H9 (cell line): ENCODE results near the gene RPS26. TPM values are rescaled to one million over a fixed set of nuclear protein-coding genes. Genes with fewer than 3 reads are reported as not detected.

ENCODE experiments used
- DNase-seq: peaks from one replicate; pipeline ENCODE4 v3.0.0-alpha.2; 2017
- H2AFZ ChIP-seq: one replicate; pipeline ENCODE4 v1.6.1; 2013; ENCODE audit warnings: mild to moderate bottlenecking, low read length, control low read depth, moderate library complexity
- H2AK5ac ChIP-seq: 2 replicates; pipeline ENCODE4 v1.6.1; 2013; ENCODE audit warnings: low read length, control low read depth, mixed read lengths; ENCODE audit not compliant: insufficient read length
- H2BK120ac ChIP-seq: one replicate; pipeline ENCODE4 v1.6.1; 2013; ENCODE audit warnings: low read depth, mild to moderate bottlenecking, low read length, control low read depth, inconsistent platforms; ENCODE audit not compliant: poor library complexity, severe bottlenecking
- H2BK12ac ChIP-seq: 2 replicates; pipeline ENCODE4 v1.6.1; 2013; ENCODE audit warnings: low read length, control low read depth, mixed read lengths, low read depth; ENCODE audit not compliant: insufficient read length
- H2BK15ac ChIP-seq: 2 replicates; pipeline ENCODE4 v1.6.1; 2013; ENCODE audit warnings: low read depth, low read length, control low read depth
- H2BK20ac ChIP-seq: one replicate; pipeline ENCODE4 v1.6.1; 2013; ENCODE audit warnings: low read depth, mild to moderate bottlenecking, low read length, control low read depth, inconsistent platforms; ENCODE audit not compliant: poor library complexity, severe bottlenecking
- H2BK5ac ChIP-seq: 2 replicates; pipeline ENCODE4 v1.6.1; 2013; ENCODE audit warnings: low read length, control low read depth, mixed read lengths; ENCODE audit not compliant: insufficient read length
- H3K14ac ChIP-seq: 2 replicates; pipeline ENCODE4 v1.6.1; 2013; ENCODE audit warnings: low read length, control low read depth; ENCODE audit not compliant: insufficient read depth
- H3K18ac ChIP-seq: 2 replicates; pipeline ENCODE4 v1.6.1; 2013; ENCODE audit warnings: low read depth, mild to moderate bottlenecking, mixed read lengths, low read length, control low read depth; ENCODE audit not compliant: insufficient read length
- H3K23ac ChIP-seq: 2 replicates; pipeline ENCODE4 v1.6.1; 2013; ENCODE audit warnings: low read length, control low read depth, mixed read lengths, low read depth; ENCODE audit not compliant: insufficient read length
- H3K23me2 ChIP-seq: 2 replicates; pipeline ENCODE4 v1.6.1; 2013; ENCODE audit warnings: low read depth, mild to moderate bottlenecking, mixed read lengths, low read length, control low read depth; ENCODE audit not compliant: insufficient read length, poor library complexity, severe bottlenecking
- H3K27ac ChIP-seq: 2 replicates; pipeline ENCODE4 v1.5.1; 2013; ENCODE audit warnings: low read length, control low read depth, mixed read lengths, low read depth; ENCODE audit not compliant: insufficient read length
- H3K27me3 ChIP-seq: 2 replicates; pipeline ENCODE4 v1.6.1; 2013; ENCODE audit warnings: low read length, control low read depth, inconsistent platforms; ENCODE audit not compliant: insufficient read depth
- H3K4ac ChIP-seq: 2 replicates; pipeline ENCODE4 v1.6.1; 2013; ENCODE audit warnings: low read depth, mild to moderate bottlenecking, control low read depth, inconsistent platforms, low read length, moderate library complexity
- H3K4me1 ChIP-seq: 2 replicates; pipeline ENCODE4 v1.6.1; 2013; ENCODE audit warnings: low read length, control low read depth, inconsistent platforms; ENCODE audit not compliant: insufficient read depth
- H3K4me2 ChIP-seq: 2 replicates; pipeline ENCODE4 v1.6.1; 2013; ENCODE audit warnings: low read length, control low read depth, mixed read lengths; ENCODE audit not compliant: insufficient read length, insufficient read depth
- H3K56ac ChIP-seq: 2 replicates; pipeline ENCODE4 v1.6.1; 2013; ENCODE audit warnings: low read depth, mild to moderate bottlenecking, mixed read lengths, low read length, control low read depth; ENCODE audit not compliant: insufficient read length
- H3K79me1 ChIP-seq: 2 replicates; pipeline ENCODE4 v1.6.1; 2013; ENCODE audit warnings: low read depth, mild to moderate bottlenecking, moderate library complexity, low read length, control low read depth, inconsistent platforms; ENCODE audit not compliant: insufficient read depth, poor library complexity, severe bottlenecking
- H3K79me2 ChIP-seq: 2 replicates; pipeline ENCODE4 v1.6.1; 2013; ENCODE audit warnings: low read length, control low read depth, inconsistent platforms; ENCODE audit not compliant: insufficient read depth
- H3K9ac ChIP-seq: 2 replicates; pipeline ENCODE4 v1.6.1; 2013; ENCODE audit warnings: low read length, control low read depth, mixed read lengths; ENCODE audit not compliant: insufficient read length; ENCODE audit errors: extremely low read depth
- H3K9me3 ChIP-seq: one replicate; pipeline ENCODE4 v1.6.1; 2013; ENCODE audit warnings: low read depth, low read length, inconsistent platforms; ENCODE audit not compliant: control insufficient read depth
- H3T11ph ChIP-seq: one replicate; pipeline ENCODE4 v1.6.1; 2013; ENCODE audit warnings: mild to moderate bottlenecking, low read length, control low read depth, inconsistent platforms
- H4K20me1 ChIP-seq: one replicate; pipeline ENCODE4 v1.6.1; 2013; ENCODE audit not compliant: control insufficient read depth, insufficient read length, insufficient read depth
- H4K5ac ChIP-seq: 2 replicates; pipeline ENCODE4 v1.6.1; 2013; ENCODE audit warnings: low read depth, mild to moderate bottlenecking, mixed read lengths, low read length, control low read depth; ENCODE audit not compliant: insufficient read length
- H4K8ac ChIP-seq: replicated peaks from 2 replicates; pipeline ENCODE4 v1.6.1; 2013; ENCODE audit warnings: low read length, control low read depth, mixed read lengths, low read depth; ENCODE audit not compliant: insufficient read length
- H4K91ac ChIP-seq: 2 replicates; pipeline ENCODE4 v1.6.1; 2013; ENCODE audit warnings: low read depth, mild to moderate bottlenecking, moderate library complexity, mixed read lengths, low read length, control low read depth; ENCODE audit not compliant: insufficient read length
- H3K27ac Mint-ChIP-seq, 3 experiments: 2 replicates in 2 of 3; 3 replicates in 1 of 3; pipeline ENCODE4 v1.8.0; 2020 to 2021; ENCODE audit warnings: mixed read lengths in 3 of 3, mild to moderate bottlenecking in 1 of 3, moderate library complexity in 1 of 3
- H3K27me3 Mint-ChIP-seq: 2 replicates; pipeline ENCODE4 v1.8.0; 2021; ENCODE audit warnings: low read depth, mild to moderate bottlenecking, moderate library complexity, mixed read lengths
- H3K36me3 Mint-ChIP-seq, 3 experiments: 2 replicates in 2 of 3; 3 replicates in 1 of 3; pipeline ENCODE4 v1.8.0; 2020 to 2021; ENCODE audit warnings: low read depth in 3 of 3, mixed read lengths in 3 of 3; ENCODE audit not compliant: insufficient read depth in 1 of 3
- H3K4me1 Mint-ChIP-seq, 2 experiments: 2 replicates each; pipeline ENCODE4 v1.8.0; 2020; ENCODE audit warnings: mixed read lengths in 2 of 2
- H3K4me3 Mint-ChIP-seq, 2 experiments: 2 replicates in 1 of 2; 3 replicates in 1 of 2; pipeline ENCODE4 v1.8.0; 2020 to 2021; ENCODE audit warnings: mild to moderate bottlenecking in 2 of 2, mixed read lengths in 2 of 2, moderate library complexity in 1 of 2
- H3K9me3 Mint-ChIP-seq, 2 experiments: 2 replicates in 1 of 2; 3 replicates in 1 of 2; pipeline ENCODE4 v1.8.0; 2020; ENCODE audit warnings: mild to moderate bottlenecking in 2 of 2, mixed read lengths in 2 of 2, moderate library complexity in 1 of 2
- CTCF ChIP-seq: fragments of 200-600 bp; sonication (generic); conservative IDR thresholded peaks from 3 replicates; pipeline ENCODE4 v1.8.0; 2021; ENCODE audit warnings: antibody characterized with exemption, mild to moderate bottlenecking
- total RNA-seq: library from RNA; stranded (reverse); gene quantifications from 2 replicates; pipeline ENCODE4 v1.2.1, GENCODE V29; 2021

RPS26 gene
- total RNA-seq, 1 experiment from 2014 or later, result 51.9 TPM

- Histone ChIP-seq H3K79me1 (no peaks in the 10 kb centered on the region), H3K23me2 (no peaks in the 10 kb centered on the region), H3T11ph (no peak overlapping the region), H2BK12ac (no peak overlapping the region), H3K4me1 (no peaks in the 10 kb centered on the region), H2AFZ (no peak overlapping the region), H4K8ac (no peak overlapping the region), H3K18ac (no peak overlapping the region), H2BK15ac (no peak overlapping the region), H3K79me2 (no peaks in the 10 kb centered on the region), H4K20me1 (no peaks in the 10 kb centered on the region), H2AK5ac (no peak overlapping the region), H3K4ac (no peak overlapping the region), H3K56ac (no peak overlapping the region), H3K27me3 (no peaks in the 10 kb centered on the region), H4K91ac (no peak overlapping the region), H2BK120ac (no peak overlapping the region), H3K4me2 (no peak overlapping the region), H3K9ac (no peak overlapping the region), H3K9me3 (no peaks in the 10 kb centered on the region), H3K23ac (no peak overlapping the region), H3K14ac (no peak overlapping the region), H4K5ac (no peak overlapping the region), H3K27ac (no peak overlapping the region), H2BK20ac (no peak overlapping the region), H2BK5ac (no peak overlapping the region)
- no peak for TF ChIP-seq CTCF
- Mint-ChIP-seq H3K36me3 (peaks cover 25 to 74% (median 57%) of the 10 kb centered on the region in 3 experiments; a peak in 6 of 7 replicates), H3K9me3 (no peaks in the 10 kb centered on the region), H3K27ac (peak overlapping the region in 1 of 3 experiments; percentile 6; a peak in 3 of 7 replicates), H3K4me1 (no peaks in the 10 kb centered on the region), H3K27me3 (no peaks in the 10 kb centered on the region), H3K4me3 (no peak overlapping the region; a peak in 1 of 5 replicates)
- DNase-seq, result no peak
These were observed 12.6 kb upstream of the RPS26 start for GRCh38 chr12:56029166-56029519.
